HG03442 (cell line): ENCODE results near the gene DICER1.

Experiments
- ATAC-seq: cut with Tn5 transposase; IDR thresholded peaks from one replicate; pipeline ENCODE4 v1.9.1; 2021; ENCODE audit warnings: mild to moderate bottlenecking, moderate library complexity; ENCODE audit not compliant: unreplicated experiment

The DICER1 gene

GRCh38 chr14:95126906-95127530 lies 30.3 kb downstream of the DICER1 start:
- ATAC-seq, result no peak

GRCh38 chr14:95125915-95126314 lies 31.4 kb downstream of the DICER1 start:
- ATAC-seq, result no peak

- ATAC-seq, result no peak
Measured at GRCh38 chr14:95125221-95125620, 32.1 kb downstream of the DICER1 start.

GRCh38 chr14:95123891-95124579 lies 33.3 kb downstream of the DICER1 start:
- ATAC-seq, result no peak

- ATAC-seq, result no peak
Measured at GRCh38 chr14:95122621-95122945, 34.7 kb downstream of the DICER1 start.

- ATAC-seq, result no peak
Measured at GRCh38 chr14:95121911-95122620, 35.3 kb downstream of the DICER1 start.

- no peak for ATAC-seq
Measured at GRCh38 chr14:95119336-95119735, 38.0 kb downstream of the DICER1 start.

- no peak for ATAC-seq
Measured at GRCh38 chr14:95117937-95118721, 39.2 kb downstream of the DICER1 start.

- no peak for ATAC-seq
Measured at GRCh38 chr14:95113476-95113875, 43.9 kb downstream of the DICER1 start.

- no peak for ATAC-seq
Measured at GRCh38 chr14:95111507-95112164, 45.7 kb downstream of the DICER1 start.

- ATAC-seq, result no peak
Measured at GRCh38 chr14:95110178-95110577, 47.2 kb downstream of the DICER1 start.

- no peak for ATAC-seq
Measured at GRCh38 chr14:95107711-95108110, 49.6 kb downstream of the DICER1 start.

- ATAC-seq, result no peak
Measured at GRCh38 chr14:95106971-95107370, 50.4 kb downstream of the DICER1 start.

- no peak for ATAC-seq
Measured at GRCh38 chr14:95104911-95105310, 52.4 kb downstream of the DICER1 start.

- no peak for ATAC-seq
Measured at GRCh38 chr14:95102680-95103044, 54.7 kb downstream of the DICER1 start.

- ATAC-seq, result no peak
Measured at GRCh38 chr14:95101736-95102679, 55.3 kb downstream of the DICER1 start.

GRCh38 chr14:95098984-95099599 lies 58.2 kb downstream of the DICER1 start:
- no peak for ATAC-seq

- ATAC-seq, result no peak
Measured at GRCh38 chr14:95097385-95097784, 59.9 kb downstream of the DICER1 start.

- no peak for ATAC-seq
Measured at GRCh38 chr14:95096476-95096875, 60.9 kb downstream of the DICER1 start.
